Hippocampal formation (tissue), 2 donors: ENCODE data around the gene PYGO2.

ENCODE experiments used
- DNase-seq, 2 donors: peaks; one replicate each; lab custom pipeline; 2025; lab: John Stamatoyannopoulos, UW

PYGO2 gene, protein sequence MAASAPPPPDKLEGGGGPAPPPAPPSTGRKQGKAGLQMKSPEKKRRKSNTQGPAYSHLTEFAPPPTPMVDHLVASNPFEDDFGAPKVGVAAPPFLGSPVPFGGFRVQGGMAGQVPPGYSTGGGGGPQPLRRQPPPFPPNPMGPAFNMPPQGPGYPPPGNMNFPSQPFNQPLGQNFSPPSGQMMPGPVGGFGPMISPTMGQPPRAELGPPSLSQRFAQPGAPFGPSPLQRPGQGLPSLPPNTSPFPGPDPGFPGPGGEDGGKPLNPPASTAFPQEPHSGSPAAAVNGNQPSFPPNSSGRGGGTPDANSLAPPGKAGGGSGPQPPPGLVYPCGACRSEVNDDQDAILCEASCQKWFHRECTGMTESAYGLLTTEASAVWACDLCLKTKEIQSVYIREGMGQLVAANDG

DNA sequence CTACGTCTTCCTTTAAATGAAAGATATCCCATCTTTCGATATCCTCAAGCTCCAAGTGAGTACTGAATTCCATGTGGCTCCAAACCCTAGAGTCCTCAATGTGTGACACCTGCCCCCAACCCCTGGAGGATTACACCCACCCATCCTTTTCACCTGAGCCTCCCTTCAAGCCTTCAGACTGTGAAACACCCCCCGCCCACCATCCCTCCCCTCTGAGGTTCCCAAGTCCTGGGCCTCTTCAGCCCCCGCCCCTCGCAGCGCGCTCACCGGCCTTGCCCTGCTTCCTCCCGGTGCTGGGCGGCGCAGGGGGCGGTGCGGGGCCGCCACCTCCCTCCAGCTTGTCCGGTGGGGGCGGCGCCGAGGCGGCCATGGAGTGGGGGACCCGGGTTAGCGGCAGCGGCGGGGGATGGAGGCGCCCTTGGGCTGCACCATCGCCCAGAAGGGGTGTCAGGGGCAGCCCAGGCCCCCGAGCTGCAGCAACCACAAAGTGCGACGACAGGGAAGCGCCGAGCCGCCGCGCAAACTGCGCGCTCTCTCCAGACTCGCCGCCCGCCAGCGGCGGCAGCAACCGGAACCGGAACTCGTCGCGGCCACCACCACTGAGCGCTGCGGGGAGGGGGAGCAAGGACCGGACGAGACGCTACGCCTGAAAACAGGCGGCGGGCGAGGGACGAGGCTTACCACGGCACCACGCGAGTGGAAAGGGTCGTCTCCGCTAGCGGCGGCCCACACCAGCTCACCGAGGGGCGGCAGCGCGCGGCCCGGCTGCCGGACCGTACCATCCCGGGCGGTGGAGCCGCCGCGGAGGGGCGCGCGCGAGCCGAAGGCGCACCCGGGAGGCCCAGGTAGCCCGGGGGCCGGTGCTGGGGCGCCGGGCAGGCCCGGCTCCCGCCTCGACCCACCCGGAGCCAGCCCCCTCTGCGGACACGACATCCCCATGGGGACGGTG lies at the start of gene PYGO2:
Gene PYGO2 (minus strand): TSS at position 576 of the 949 bp plus-strand sequence. CDS start 206 bp downstream, at position 370.
- peak; percentile 71 to 74 for DNase-seq

DNA sequence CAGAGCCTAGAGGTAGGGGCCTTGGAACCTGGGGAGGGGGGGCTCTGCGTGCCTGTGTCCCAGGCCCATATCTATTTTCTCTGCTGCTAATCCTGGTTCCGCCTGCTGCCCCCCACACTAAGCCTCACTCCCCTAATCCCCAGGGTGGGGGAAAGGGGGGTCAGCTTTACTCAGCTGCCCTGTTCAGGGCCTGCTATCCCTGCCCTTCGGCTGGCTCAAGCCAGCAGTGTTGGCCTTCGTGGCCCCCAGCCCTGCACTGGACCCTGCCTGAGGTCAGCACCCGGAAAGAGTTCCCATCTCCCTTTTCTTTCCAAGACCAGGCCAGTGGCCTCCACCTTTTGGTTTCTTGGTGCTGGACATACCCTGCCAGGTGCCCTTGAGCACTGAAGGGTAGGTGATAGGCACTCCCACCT lies 49.4 kb upstream of the PYGO2 start:
- DNase-seq, result no peak

DNA sequence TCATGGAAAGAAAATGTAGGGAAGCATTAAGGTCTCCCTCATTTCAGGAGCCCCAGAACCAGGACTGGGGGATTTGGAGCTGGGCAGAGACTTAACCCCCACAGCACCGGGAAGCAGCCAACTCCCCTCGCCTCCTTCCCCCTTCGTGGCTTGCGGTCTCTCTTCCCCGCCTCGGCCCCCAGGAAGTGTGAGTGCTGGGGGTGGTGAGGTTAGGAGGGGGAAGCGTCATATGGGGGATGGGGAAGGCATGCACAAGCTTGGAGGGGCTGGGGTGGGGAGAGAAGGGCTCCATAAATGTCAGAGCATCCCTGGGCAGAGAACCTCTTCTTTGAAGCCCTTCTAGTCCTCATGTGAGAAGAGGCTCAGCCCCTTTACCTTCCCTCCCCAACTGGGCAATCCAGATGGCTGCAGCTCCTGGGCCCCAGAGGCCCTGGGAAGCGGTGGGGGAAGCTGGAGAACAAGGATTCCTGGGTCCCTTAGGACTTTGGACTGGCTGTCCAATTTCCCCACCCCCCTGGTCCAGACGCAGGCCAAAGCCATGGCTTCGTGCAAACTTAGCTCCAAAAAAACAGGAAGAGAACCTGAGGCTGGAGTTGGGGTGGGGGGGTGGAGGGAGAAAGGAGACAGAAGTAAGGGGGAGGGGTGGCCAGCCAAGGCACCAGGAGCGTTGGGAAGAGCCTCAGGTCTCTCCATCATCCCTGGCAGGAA lies 48.8 kb upstream of the PYGO2 start:
- no peak for DNase-seq

DNA sequence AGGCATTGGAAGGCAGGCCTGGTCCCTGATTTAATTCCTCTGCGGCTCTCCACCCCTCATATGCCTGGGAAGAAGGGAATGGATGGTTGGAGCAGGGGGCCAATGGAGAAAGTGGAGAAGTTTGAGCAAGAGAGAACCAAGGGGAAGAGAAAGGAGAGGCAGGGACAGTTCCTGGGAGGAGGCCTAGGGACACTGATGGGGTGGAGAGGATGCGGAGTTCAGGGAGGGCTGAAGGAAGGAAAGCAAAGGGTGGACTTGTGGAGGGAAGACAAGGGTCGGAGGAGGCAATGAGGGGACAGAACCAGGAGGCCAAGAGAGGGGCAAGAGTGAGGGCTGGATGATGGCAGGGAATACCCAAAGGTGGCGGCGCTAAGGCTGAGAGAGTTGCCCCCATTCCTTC lies 48.2 kb upstream of the PYGO2 start:
- no peak for DNase-seq

DNA sequence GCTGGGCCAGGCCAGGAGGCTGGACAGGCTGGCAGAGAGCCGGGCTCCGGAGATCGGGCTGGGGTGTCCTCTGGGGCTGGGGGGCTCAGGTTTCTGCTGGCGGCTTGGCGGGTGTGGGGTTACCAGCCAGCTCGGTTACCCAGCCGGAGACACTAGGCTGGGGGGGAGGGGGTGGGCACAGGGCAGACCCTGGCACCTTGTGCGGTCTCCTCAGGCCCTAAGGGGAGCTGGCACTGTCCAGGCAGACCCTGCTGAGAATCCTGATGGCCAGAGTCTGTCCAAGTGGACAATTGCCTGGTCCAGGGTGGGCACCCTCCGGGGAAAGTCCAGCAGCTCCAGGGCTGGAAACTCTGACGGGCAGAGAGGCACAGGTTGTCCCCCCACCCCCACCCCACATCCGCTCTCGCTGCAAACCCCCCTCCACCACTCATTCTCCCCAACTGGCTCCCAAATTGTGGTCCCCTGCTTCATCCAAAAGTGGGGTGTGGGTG lies 47.7 kb upstream of the PYGO2 start:
- no peak for DNase-seq

DNA sequence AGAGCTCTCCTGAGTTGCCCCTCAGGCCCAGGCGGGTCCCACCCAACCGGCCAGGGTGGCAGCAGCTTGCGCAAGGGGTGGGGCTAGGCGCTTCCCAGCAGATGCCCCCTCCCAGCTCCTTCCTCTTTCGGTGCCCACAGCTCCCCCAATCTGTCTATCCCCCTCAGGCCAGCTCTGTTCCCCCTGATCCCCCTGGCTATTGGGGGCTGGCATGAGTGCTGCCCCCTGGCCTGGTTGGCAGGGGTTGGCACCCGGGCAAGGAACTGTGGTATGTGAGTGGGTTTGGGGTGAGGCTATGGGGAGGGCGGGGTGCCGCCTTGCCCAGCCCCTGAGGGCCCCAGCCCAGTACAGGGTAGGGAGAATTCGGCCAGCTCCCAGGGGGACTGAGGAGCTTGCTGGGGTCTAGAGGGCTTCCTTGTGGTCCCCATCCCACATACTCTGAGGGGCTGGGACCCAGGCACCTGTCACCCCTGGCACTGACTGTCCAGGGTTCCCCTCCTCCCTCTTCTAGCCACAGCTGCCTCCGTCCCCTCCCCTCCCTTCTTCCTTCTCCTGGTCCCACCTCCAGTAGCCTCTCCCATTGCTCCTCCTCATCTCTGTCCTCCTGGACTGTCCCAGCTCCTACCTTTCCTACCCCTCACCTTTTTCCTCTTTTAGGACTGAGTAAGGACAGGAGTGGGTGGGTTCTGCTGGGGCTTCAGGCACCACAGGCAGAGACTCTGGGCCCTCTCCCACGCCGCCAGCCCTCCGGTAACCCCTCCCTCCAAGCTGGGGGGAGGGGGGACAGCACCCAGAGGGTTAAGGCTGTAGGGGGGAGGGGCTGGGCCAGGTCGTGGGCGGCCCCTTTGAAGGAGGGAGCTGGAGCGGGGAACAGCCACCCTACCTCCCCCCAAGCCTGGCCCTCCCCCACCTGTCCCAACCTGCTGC lies 46.7 kb upstream of the PYGO2 start:
- peak in 1 of 2 donors; percentile 36 for DNase-seq

DNA sequence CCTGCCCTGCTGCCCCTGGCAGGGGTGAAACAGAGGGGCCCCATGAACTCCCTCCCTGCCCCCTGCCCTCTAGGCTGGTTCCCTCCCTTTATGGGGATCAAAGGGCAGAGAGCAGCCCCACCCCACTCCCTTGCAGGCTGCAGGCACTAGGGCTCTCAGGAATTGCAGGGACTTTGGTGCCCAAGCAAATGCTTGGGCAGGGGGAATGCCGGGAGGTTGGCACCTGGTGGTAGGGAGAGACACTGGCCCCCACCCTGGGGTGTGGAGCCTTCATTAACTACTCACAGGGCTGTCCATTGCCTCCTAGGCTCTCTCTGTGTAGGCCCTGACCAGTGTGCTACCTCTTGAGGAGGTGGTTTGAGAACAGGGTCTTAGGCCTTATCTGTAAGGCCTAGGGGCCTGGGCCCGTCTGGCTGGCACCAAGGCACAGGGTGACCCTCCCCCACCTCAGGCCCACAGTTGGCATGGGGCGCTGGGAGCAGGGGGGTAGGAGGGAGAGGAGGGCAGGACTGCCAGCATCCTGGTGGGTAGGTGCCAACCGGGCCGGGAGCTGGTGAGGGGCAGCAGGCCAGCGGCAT lies 45.8 kb upstream of the PYGO2 start:
- peak; percentile 21 to 56 for DNase-seq

DNA sequence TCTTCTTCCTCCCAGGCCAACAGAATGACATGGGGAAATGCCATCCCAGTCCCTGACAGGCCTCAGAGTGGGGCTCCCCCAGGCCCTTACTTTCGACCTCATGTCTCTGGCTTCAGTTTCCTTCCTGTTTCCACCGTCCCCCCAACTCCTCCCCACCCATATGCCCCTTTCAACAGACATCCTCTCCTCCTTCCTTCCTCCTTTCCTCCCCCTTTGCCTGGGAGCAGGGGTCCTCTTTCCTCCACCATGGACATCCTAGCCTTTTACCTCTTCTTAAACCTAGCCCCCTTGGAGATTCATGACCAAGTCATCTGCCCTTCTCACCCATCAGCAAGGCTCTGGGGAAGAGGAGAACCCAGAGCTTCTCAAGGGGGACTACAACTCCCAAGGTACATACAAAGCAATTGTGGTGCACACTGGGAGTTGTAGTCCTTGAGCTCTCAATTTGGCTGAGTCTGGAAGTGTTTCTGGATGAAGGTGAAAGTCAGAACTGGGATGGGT lies 45.1 kb upstream of the PYGO2 start:
- peak in 1 of 2 donors; percentile 55 for DNase-seq

DNA sequence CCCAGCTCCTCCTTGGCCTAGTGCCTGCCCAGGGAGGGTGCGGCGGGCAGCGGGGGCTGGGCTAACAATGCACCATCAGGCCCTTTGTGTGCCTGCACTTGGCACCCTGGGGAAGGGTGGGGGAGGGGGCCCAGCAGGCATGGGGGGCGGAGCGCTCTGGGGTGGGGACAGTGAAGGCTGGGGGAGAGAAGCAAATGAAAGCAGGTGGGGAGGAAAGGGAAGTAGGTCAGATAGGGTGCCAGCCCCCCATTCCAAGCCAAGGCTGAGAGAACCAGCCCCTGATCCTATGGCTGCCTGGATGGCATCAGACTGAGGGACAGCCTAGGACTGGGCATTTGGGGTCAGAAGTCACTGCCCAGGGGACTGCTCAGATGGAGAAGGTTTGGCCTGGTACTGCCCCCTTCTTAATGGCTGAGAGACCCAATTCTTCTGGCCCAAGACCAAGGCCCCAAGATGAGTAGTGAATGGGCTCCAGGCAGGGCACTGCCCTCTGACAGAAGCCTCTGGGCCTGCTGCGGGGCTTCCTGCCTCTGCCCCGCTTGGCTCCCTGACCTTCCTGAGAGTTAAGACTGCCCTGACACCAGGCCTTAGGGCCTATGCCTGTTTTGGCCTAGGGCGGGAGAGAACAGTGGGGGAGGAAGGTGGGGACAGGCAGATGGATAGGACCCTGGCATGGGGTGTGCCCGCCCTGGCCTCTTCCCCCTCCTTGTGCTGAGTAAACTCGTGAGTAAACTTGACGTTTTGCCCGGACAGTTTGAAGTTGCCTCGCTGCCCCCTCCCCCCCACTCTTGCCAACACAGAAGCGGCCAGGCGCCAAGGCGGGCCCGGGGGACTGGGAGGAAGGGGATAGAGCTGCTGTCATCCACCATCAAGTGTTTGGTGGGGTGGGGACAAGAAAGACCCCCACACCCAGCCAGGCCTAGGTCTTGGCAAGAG lies 43.8 kb upstream of the PYGO2 start:
- peak; percentile 35 to 78 for DNase-seq

DNA sequence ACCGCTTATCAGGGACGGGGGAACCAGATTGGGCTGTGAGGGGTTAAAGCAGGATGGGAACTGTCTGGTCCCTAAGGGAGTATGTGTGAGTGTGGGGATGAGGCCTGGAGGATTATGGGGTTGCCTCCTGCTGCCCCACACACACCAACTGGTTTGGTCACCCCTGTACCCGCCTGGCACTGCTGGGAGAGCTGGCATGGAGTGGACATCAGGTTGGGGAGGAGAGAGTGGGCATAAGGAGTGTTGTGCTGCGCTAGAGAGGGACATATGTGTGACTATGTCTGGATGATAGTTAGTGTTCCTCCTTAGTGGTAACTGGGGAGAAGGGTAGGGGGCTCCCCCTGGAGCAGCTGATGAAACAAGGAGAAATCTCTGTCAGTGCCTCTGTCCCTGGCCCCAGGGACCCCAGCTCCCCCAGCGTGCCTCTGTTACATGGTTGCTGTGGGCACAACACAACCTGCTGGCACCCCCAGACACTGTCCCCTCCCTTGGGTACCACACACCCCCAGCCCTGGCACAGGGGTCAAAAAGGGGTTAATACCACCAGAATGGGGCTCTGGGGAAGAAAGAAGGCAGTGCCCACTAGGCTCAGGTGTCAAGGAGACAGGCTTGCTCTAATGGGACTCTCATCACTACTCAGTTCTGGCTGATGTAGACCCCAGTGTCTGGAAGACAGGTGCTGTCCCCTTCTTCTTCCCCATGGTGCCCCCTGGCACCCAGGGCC lies 42.9 kb upstream of the PYGO2 start:
- DNase-seq, result peak in 1 of 2 donors; percentile 58

DNA sequence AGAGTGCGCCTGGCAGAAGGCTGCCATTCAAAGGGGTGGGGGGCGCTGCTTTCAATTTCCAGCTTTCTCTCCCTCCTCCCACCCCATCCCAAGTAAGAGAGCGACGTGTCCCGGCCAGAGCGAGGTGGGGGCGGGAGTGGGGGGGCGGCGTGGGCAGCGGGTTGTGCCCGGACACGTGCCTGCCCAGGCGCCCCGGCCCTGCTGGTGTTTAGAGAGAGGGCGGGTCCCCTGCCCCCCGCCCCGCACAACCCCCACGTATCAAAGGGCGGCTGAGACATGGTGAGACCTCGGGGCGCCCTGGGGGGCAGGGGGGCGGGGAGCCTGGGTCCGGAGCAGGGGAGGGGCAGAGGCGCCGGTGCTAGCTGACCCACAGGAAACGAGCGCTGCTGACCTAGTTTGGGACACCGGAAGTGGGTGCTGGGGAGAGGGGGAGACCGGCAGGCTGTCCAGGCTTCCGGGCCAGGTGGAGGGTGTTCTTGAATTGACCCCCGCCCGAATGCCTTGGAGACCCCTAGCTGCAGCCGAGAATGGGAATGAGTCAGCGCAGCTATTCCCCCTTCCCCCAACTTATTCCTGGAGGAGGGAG lies 42.3 kb upstream of the PYGO2 start:
- peak in 1 of 2 donors; percentile 67 for DNase-seq

DNA sequence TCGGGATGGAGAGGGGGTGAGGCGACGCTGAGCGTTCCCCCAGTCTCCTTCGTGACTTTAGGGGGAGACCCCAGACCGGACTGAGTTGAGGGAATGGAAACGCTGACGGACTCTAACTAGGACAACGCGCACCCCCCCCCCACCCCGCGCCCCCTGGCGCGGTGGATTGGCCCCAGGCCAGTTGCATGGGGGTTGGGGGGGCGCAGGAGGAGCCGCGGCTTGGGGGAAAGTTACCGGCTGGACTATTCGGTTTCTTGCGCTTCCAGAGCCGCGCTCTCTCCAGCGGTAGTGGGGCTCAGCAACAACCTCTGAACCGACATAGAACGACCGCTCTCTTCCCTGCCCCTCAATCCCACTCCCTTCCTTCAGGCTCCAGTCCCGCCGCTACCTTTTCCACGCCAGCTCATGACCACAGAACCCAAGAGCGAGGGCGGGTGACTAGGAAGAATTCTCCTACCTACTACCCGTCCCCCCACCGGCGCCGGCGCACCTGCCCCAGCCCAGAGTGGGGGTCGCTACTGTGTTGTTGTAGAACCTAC lies 41.7 kb upstream of the PYGO2 start:
- peak in 1 of 2 donors; percentile 56 for DNase-seq

DNA sequence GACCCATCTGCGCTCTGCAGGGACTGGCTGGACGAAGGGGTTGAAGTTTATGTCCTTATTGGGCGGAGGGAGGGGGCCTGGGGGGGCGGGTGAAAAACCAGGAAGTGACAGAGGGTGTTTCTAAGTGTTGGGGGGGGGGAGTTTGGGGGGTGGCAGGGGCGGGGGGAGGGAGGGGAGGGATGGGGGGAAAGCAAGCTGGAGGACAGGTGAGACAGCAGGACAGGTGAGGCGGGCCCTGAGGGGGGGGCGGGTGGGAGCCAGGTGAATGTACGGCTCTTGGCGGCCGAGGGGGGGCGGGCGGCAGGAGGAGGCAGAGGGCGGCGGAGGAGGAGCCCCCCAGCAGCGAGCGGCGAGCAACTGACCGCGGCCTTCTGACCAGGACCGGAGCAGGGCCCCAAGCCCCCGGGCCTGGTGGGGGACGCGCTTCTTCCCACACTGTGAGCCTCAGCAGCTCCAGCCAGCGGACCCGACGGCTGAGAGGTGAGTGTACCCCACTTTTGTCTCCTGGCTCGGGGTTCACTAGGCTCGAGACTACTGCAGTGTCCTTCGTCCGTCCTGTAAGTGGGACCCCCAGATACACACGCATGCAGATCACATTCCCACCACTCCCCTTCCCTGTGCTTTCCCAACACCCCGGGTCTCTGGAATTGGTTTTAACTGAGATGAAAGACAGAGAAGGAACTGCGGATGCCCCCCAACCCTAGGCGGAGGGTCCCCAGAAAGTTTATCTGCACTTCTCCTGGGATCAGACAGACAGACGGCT lies 41.1 kb upstream of the PYGO2 start, which contains the start of gene ZBTB7B:
Gene ZBTB7B (plus strand): TSS at position 339 of the 763 bp plus-strand sequence. CDS start 11,859 bp downstream, outside the sequence.
- DNase-seq, result no peak

DNA sequence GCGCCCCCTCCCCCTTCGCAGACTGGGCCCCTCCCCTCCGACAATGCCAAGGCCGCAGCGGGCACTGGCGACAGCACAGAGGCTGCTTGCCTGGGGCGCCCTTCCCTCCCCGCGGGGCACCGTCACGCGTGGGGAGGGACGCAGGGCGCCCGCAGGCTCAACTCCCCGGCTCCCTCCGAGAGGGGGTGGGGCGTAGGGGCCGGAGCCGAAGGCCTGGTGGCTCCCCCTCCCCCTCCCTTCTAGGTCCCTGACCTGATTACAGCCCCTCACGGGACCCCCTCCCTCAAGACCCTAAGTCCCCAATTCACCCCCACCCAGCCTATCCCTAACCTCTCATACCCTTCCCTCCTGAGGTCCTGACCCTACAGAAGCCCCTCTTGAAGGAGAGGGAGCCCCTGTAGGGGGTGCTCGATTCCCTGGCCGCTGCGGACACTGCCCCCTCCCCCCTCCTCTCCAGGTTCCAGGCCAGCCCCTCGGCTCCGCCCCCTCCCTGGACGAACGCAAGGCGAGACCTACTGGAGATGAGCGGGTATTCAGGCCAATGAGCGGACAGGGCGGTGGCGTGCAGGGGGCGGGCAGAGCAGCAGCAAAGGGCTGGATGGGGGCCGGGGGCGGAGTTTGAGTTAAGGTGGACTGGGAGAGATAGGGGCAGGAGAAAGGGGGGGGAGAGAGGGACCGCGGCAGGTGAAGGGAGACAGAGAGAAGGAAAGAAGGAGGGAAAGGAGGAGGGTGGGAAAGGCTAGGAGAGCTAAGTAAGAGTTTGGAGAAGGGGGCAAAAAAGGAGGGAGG lies 40.3 kb upstream of the PYGO2 start:
- DNase-seq, result peak; percentile 99 to 100

DNA sequence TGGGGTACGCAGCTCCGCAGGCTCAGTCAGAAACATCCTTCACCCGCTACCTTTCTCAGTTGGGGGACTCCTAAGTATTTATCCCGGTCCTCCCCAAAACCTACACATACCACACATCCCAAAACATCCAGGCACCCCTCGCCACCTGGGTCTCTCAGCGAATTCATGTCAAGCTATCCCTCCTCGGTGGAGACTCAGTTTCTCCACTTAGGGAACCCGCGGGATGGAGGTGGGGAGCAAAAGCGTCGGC lies 39.8 kb upstream of the PYGO2 start:
- DNase-seq, result peak in 1 of 2 donors; percentile 63
